ENCODE results near the gene CXXC4.

The CXXC4 gene

DNA sequence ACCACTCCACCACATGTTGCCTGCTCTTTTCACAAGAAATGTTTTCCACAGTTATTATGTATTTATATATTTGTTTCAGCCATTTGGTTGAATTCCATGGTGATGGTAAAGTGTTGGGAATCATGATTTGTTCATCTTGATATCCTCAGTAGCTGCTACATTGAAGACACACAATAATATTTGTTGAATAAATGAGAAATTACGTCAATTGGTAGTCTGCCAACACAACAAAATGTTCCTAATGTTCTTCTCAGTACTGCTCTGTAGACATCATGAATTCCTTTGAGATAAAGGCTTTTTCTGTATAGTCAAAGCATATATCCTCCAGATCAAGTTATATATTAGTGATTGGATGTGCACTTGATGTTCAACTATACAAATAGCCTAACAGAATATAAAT is 29.5 kb downstream of the CXXC4 start:
- DNase-seq, result no peak
- Histone ChIP-seq H3K4me3 (ENCODE audit: insufficient read depth, low read depth, low read length, poor library complexity, severe bottlenecking) (no peak overlapping the region), H3K4me1 (ENCODE audit: control insufficient read depth, insufficient read depth, low read length, poor library complexity, severe bottlenecking) (no peaks in the 10 kb centered on the region), H3K9me3 (ENCODE audit: control insufficient read depth, low read length) (no peaks in the 10 kb centered on the region), H3K36me3 (ENCODE audit: control insufficient read depth, insufficient read depth, low read length) (no peaks in the 10 kb centered on the region), H3K27me3 (replicated peaks; ENCODE audit: control insufficient read depth, insufficient read depth, low read length, poor library complexity, severe bottlenecking) (no peaks in the 10 kb centered on the region), H3K27ac (ENCODE audit: insufficient read depth, low read length, poor library complexity, severe bottlenecking) (no peak overlapping the region)

DNA sequence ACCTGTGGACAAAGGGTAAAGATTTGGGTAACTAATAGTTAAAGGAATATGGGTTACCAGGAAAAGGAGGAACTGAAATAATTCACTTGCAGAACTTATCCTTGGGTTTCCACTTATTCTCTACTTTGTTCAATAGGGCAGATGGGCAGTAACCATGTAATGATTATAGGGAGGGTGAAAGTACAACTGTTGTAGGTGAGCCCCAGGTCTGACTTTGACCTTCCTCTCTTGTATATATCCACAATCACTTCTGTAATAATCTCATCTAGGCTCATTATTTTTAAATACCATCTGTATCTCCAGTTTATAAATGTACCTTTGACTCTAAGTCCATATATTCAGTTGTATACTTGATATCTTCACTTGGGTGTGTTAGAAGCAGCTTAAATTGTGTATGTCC is 32.1 kb downstream of the CXXC4 start:
- H3K4me3 ChIP-seq (ENCODE audit: insufficient read depth, low read depth, low read length, poor library complexity, severe bottlenecking), result no peak overlapping the region
- H3K9me3 ChIP-seq (ENCODE audit: control insufficient read depth, low read length), result no peaks in the 10 kb centered on the region
- H3K36me3 ChIP-seq (ENCODE audit: control insufficient read depth, insufficient read depth, low read length), result no peaks in the 10 kb centered on the region
- H3K4me1 ChIP-seq (ENCODE audit: control insufficient read depth, insufficient read depth, low read length, poor library complexity, severe bottlenecking), result no peaks in the 10 kb centered on the region
- DNase-seq, result no peak
- H3K27me3 ChIP-seq (replicated peaks; ENCODE audit: control insufficient read depth, insufficient read depth, low read length, poor library complexity, severe bottlenecking), result no peaks in the 10 kb centered on the region
- H3K27ac ChIP-seq (ENCODE audit: insufficient read depth, low read length, poor library complexity, severe bottlenecking), result no peak overlapping the region

DNA sequence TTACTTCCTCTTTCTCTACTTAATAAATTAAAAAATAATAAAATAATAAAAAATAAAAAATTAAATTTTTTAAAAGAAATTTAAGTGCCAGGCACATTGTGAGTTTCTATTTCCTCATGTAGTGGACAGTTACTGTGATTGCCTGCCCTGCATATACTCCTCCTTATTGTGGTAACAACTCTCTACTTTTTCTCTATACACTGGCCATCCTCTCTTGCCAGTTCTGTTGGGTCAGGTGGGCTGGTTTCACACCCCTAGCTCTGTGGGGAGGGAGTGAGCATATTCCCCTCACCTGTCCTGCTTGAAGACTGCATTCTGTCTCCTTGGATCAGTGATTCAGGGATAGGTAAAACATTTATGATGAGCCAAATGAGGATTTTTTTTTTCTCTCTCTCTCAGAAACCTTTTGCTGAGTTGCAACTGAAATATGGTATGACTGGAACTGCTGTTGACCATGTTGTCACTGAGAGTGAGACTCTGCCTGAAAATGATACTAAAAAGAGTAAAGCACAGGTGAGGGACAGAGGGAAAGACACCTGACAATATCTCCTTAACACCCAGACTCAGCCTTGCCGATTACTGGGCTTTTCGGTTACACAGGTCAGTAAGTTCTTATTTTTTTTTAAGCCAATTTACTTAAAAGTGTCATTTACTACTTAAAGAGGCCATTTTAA is 37.2 kb downstream of the CXXC4 start:
- H3K9me3 ChIP-seq (ENCODE audit: control insufficient read depth, low read length), result no peaks in the 10 kb centered on the region
- no peaks in the 10 kb centered on the region for H3K36me3 ChIP-seq (ENCODE audit: control insufficient read depth, insufficient read depth, low read length)
- DNase-seq, result no peak
- H3K27me3 ChIP-seq (replicated peaks; ENCODE audit: control insufficient read depth, insufficient read depth, low read length, poor library complexity, severe bottlenecking), result no peaks in the 10 kb centered on the region
- H3K4me3 ChIP-seq (ENCODE audit: insufficient read depth, low read depth, low read length, poor library complexity, severe bottlenecking), result no peak overlapping the region
- H3K27ac ChIP-seq (ENCODE audit: insufficient read depth, low read length, poor library complexity, severe bottlenecking), result no peak overlapping the region
- H3K4me1 ChIP-seq (ENCODE audit: control insufficient read depth, insufficient read depth, low read length, poor library complexity, severe bottlenecking), result no peaks in the 10 kb centered on the region

DNA sequence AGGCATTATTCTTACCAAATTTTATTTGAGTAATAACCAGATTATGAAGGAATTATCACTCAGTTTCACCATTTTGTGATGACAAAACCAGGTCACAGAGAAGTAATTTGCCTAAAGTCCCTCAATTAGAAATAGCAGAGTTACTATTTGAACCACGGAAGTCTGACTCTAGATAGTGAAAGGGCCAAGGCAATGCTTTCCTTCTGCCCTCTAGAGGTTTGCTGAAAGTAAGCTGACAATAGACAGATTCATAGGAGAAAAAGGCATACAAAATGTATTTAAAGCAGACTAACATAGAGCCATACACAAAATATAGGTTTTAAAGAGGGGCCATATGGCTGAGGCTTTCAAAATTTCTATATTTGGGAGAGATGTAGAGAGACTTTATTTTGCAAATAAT is 43.1 kb downstream of the CXXC4 start:
- Histone ChIP-seq H3K27me3 (replicated peaks; ENCODE audit: control insufficient read depth, insufficient read depth, low read length, poor library complexity, severe bottlenecking) (no peaks in the 10 kb centered on the region), H3K4me1 (ENCODE audit: control insufficient read depth, insufficient read depth, low read length, poor library complexity, severe bottlenecking) (no peaks in the 10 kb centered on the region), H3K4me3 (ENCODE audit: insufficient read depth, low read depth, low read length, poor library complexity, severe bottlenecking) (no peak overlapping the region), H3K27ac (ENCODE audit: insufficient read depth, low read length, poor library complexity, severe bottlenecking) (no peak overlapping the region), H3K9me3 (ENCODE audit: control insufficient read depth, low read length) (no peaks in the 10 kb centered on the region), H3K36me3 (ENCODE audit: control insufficient read depth, insufficient read depth, low read length) (no peaks in the 10 kb centered on the region)
- no peak for DNase-seq

DNA sequence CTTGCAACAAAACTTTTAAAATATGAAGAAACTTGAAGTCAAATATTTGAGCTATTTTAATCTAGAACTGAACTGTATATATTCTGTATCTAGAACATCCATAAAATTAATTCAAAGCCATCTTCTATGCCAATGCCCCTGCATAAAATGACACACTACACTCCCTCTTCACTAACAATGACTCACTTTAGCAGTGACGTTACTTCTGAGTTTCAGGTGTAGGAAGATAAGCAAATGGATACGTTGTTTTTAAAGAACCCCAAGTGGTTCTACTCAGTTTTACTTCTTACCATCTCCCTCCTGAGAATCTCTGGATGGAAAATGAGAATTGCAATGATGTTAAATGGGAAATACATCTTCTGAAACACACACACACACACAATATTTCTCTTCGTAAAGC is 45.2 kb downstream of the CXXC4 start:
- H3K4me3 ChIP-seq (ENCODE audit: insufficient read depth, low read depth, low read length, poor library complexity, severe bottlenecking), result no peak overlapping the region
- no peak for DNase-seq
- H3K27me3 ChIP-seq (replicated peaks; ENCODE audit: control insufficient read depth, insufficient read depth, low read length, poor library complexity, severe bottlenecking), result no peaks in the 10 kb centered on the region
- H3K27ac ChIP-seq (ENCODE audit: insufficient read depth, low read length, poor library complexity, severe bottlenecking), result no peak overlapping the region
- H3K36me3 ChIP-seq (ENCODE audit: control insufficient read depth, insufficient read depth, low read length), result no peaks in the 10 kb centered on the region
- no peaks in the 10 kb centered on the region for H3K4me1 ChIP-seq (ENCODE audit: control insufficient read depth, insufficient read depth, low read length, poor library complexity, severe bottlenecking)
- H3K9me3 ChIP-seq (ENCODE audit: control insufficient read depth, low read length), result no peaks in the 10 kb centered on the region

DNA sequence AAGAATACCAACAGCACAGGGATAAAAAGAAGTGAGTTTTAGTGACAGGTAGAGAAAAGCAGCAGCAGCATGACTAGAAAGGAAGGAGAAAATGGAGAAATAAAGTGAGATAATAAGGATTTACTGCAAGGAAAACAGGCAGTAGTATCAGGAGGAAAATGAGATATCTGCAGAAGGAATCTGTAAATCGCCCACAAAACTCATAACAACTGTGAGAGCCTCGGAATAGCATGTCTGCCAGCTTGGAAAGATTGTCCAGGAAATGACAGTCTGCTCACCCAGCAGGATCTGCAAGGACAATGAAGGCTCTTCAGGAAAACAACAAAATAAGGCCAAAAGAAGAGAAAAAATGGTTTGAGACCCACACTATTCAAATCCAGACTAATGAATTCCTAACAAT is 47.4 kb downstream of the CXXC4 start:
- Histone ChIP-seq H3K27ac (ENCODE audit: insufficient read depth, low read length, poor library complexity, severe bottlenecking) (no peak overlapping the region), H3K27me3 (replicated peaks; ENCODE audit: control insufficient read depth, insufficient read depth, low read length, poor library complexity, severe bottlenecking) (no peaks in the 10 kb centered on the region), H3K4me1 (ENCODE audit: control insufficient read depth, insufficient read depth, low read length, poor library complexity, severe bottlenecking) (no peaks in the 10 kb centered on the region), H3K36me3 (ENCODE audit: control insufficient read depth, insufficient read depth, low read length) (no peaks in the 10 kb centered on the region), H3K9me3 (ENCODE audit: control insufficient read depth, low read length) (no peaks in the 10 kb centered on the region), H3K4me3 (ENCODE audit: insufficient read depth, low read depth, low read length, poor library complexity, severe bottlenecking) (no peak overlapping the region)
- DNase-seq, result no peak

DNA sequence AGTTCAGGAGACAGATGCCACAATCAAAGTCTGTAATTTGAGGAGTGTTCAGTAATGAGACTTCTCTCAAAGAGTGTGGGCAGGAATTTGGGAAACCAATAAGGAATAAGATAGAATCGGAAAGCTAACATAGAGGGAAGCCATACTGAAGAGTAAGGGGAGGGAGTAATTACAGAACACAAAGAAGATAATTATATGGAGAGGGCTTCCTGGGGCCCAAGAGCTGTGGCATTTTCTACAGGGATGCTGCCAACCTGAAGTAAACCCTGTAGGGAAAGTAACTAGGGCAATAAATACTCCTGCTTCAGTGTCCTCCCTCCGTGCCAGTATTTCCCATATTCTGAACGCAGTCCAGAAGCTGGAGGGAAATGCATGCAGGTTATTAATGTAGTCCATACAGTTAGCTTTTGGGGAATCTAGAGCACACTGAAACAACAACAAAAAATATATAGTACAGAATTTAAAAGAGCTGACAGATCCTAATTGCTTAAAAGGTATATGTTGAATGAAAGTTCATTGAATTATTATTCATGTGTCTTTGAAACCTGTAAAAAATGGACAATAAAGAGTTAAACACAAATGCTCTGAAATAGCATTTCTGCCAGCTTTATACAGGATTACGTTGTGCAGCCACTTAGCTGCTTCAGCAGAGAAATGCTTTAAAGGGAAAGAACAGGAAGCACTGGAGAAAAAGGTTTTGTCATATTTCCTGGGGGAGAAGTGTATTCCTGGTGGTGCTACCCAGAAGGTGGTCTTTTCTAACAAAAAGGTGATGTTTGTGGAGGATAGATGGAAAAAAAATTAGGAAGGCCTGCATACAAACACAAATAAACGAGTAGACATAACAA is 48.0 kb downstream of the CXXC4 start:
- Histone ChIP-seq H3K27me3 (replicated peaks; ENCODE audit: control insufficient read depth, insufficient read depth, low read length, poor library complexity, severe bottlenecking) (no peaks in the 10 kb centered on the region), H3K9me3 (ENCODE audit: control insufficient read depth, low read length) (no peaks in the 10 kb centered on the region), H3K36me3 (ENCODE audit: control insufficient read depth, insufficient read depth, low read length) (no peaks in the 10 kb centered on the region), H3K4me1 (ENCODE audit: control insufficient read depth, insufficient read depth, low read length, poor library complexity, severe bottlenecking) (no peaks in the 10 kb centered on the region), H3K27ac (ENCODE audit: insufficient read depth, low read length, poor library complexity, severe bottlenecking) (no peak overlapping the region), H3K4me3 (ENCODE audit: insufficient read depth, low read depth, low read length, poor library complexity, severe bottlenecking) (no peak overlapping the region)
- no peak for DNase-seq

DNA sequence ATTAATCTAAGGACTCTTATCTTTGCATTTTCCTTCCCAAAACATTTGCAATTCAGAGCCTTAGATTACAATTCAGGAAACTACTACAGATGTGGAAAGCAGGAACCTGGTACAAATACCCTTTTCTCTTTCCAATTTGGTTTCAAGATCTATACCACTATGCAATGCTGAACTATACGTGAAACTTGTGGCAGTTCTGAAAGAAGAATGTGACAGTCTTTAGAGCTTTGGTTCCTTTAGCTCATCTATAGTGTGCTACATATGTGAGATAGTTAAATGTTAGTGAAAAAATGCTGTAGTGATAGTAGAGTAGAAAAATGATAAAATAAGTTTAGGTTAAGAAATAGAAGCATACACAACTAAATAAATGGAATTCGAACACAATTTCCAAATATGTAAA is 50.0 kb downstream of the CXXC4 start:
- no peaks in the 10 kb centered on the region for H3K4me1 ChIP-seq (ENCODE audit: control insufficient read depth, insufficient read depth, low read length, poor library complexity, severe bottlenecking)
- no peaks in the 10 kb centered on the region for H3K27me3 ChIP-seq (replicated peaks; ENCODE audit: control insufficient read depth, insufficient read depth, low read length, poor library complexity, severe bottlenecking)
- H3K36me3 ChIP-seq (ENCODE audit: control insufficient read depth, insufficient read depth, low read length), result no peaks in the 10 kb centered on the region
- no peaks in the 10 kb centered on the region for H3K9me3 ChIP-seq (ENCODE audit: control insufficient read depth, low read length)
- H3K27ac ChIP-seq (ENCODE audit: insufficient read depth, low read length, poor library complexity, severe bottlenecking), result no peak overlapping the region
- DNase-seq, result no peak
- no peak overlapping the region for H3K4me3 ChIP-seq (ENCODE audit: insufficient read depth, low read depth, low read length, poor library complexity, severe bottlenecking)

DNA sequence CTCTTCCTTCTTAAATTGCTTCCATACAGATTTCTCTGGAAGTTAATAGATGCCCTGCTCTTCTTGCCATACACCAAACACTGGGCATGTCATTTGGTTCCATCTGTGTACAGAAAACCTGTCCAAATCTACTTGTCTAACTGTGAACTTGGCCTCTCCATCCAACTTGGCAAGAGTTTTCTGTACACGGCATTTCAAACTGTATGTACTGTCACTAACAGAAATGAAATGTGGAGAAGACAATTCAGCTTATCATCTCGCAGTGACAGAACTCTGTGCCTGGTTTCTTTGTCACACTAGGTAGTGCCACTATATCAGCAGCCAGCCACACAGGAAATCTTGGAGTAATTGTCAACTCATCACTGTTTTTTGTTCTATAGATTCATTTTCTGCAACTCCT is 58.2 kb downstream of the CXXC4 start:
- H3K36me3 ChIP-seq (ENCODE audit: control insufficient read depth, insufficient read depth, low read length), result no peaks in the 10 kb centered on the region
- DNase-seq, result no peak
- H3K27me3 ChIP-seq (replicated peaks; ENCODE audit: control insufficient read depth, insufficient read depth, low read length, poor library complexity, severe bottlenecking), result no peaks in the 10 kb centered on the region
- H3K27ac ChIP-seq (ENCODE audit: insufficient read depth, low read length, poor library complexity, severe bottlenecking), result no peak overlapping the region
- no peaks in the 10 kb centered on the region for H3K9me3 ChIP-seq (ENCODE audit: control insufficient read depth, low read length)
- no peaks in the 10 kb centered on the region for H3K4me1 ChIP-seq (ENCODE audit: control insufficient read depth, insufficient read depth, low read length, poor library complexity, severe bottlenecking)
- no peak overlapping the region for H3K4me3 ChIP-seq (ENCODE audit: insufficient read depth, low read depth, low read length, poor library complexity, severe bottlenecking)

DNA sequence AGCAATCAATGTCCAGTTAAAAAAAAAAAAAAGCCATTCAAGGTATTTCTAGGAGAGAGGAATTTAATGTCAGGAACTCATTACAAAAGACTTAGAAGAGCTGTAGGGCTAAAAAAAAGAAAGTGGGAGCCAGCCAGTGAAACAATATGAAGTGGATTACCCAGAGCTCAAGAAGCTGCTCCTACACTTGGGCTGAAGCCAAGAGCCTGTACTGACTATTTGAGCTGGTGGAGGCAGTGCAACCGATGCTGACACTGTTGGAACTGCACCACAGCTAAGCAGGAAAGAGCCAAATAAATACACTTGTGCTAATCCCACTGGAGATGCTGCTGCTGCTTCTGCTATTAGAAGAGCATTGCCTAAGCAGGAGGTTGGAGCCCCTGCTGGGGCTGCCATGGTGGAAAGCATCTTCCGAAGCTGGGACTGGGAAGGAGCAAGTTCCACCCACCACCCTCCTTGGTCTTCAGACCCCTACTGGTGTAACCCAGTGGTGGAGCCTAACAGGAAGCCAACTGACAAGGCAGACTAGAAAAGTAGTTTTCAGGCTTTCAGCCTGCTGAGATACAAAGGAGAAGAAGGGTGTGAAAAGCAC is 65.4 kb downstream of the CXXC4 start:
- Histone ChIP-seq H3K27me3 (replicated peaks; ENCODE audit: control insufficient read depth, insufficient read depth, low read length, poor library complexity, severe bottlenecking) (no peaks in the 10 kb centered on the region), H3K9me3 (ENCODE audit: control insufficient read depth, low read length) (no peaks in the 10 kb centered on the region), H3K36me3 (ENCODE audit: control insufficient read depth, insufficient read depth, low read length) (no peaks in the 10 kb centered on the region), H3K4me1 (ENCODE audit: control insufficient read depth, insufficient read depth, low read length, poor library complexity, severe bottlenecking) (no peaks in the 10 kb centered on the region), H3K27ac (ENCODE audit: insufficient read depth, low read length, poor library complexity, severe bottlenecking) (no peak overlapping the region), H3K4me3 (ENCODE audit: insufficient read depth, low read depth, low read length, poor library complexity, severe bottlenecking) (no peak overlapping the region)
- DNase-seq, result no peak
